ENCODE data around the gene PLXNB3.
"Not testable (repeated sequence)": the region's sequence is repeated elsewhere in the genome, so short reads cannot be mapped to it uniquely, and the experiment has no call there.

PLXNB3 gene

DNA sequence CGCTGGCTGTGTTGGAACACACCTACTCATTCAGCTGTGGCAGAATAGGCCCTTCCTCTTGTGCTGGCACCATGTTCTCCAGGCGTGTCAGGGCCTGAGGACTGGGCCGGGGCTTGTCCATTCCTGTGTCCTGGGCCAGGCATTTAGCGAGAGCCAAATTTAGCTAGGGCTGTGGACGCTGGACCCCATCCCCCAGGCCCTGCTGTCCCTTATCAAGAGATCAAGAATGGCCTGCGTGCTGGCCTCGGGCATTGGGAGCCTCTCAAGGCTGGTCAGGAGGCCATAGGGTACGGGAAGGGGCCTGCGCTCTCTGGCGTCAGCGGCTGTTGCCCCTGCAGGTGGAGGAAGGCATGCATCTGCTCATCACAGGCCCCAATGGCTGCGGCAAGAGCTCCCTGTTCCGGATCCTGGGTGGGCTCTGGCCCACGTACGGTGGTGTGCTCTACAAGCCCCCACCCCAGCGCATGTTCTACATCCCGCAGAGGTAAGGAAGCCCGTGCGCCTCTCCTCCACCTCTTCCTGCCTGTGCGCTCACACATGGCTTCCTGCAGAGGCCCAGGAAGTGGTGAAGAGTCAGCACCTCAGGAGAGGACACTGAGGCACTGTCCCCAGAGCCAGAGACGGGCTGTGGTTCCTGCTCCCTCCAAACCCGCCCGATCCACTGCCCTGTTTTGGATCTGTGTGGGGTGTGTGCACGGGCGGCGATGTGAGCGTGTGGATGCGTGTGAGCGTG is 24.1 kb upstream of the PLXNB3 start:
- H3K4me3 ChIP-seq (ENCODE audit: low read depth, low read length): no peak overlapping the region
- TF ChIP-seq, protein P1, sequence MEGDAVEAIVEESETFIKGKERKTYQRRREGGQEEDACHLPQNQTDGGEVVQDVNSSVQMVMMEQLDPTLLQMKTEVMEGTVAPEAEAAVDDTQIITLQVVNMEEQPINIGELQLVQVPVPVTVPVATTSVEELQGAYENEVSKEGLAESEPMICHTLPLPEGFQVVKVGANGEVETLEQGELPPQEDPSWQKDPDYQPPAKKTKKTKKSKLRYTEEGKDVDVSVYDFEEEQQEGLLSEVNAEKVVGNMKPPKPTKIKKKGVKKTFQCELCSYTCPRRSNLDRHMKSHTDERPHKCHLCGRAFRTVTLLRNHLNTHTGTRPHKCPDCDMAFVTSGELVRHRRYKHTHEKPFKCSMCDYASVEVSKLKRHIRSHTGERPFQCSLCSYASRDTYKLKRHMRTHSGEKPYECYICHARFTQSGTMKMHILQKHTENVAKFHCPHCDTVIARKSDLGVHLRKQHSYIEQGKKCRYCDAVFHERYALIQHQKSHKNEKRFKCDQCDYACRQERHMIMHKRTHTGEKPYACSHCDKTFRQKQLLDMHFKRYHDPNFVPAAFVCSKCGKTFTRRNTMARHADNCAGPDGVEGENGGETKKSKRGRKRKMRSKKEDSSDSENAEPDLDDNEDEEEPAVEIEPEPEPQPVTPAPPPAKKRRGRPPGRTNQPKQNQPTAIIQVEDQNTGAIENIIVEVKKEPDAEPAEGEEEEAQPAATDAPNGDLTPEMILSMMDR (IDR thresholded peaks at IDR 0.05; ENCODE audit: low read depth, low read length): no peak

DNA sequence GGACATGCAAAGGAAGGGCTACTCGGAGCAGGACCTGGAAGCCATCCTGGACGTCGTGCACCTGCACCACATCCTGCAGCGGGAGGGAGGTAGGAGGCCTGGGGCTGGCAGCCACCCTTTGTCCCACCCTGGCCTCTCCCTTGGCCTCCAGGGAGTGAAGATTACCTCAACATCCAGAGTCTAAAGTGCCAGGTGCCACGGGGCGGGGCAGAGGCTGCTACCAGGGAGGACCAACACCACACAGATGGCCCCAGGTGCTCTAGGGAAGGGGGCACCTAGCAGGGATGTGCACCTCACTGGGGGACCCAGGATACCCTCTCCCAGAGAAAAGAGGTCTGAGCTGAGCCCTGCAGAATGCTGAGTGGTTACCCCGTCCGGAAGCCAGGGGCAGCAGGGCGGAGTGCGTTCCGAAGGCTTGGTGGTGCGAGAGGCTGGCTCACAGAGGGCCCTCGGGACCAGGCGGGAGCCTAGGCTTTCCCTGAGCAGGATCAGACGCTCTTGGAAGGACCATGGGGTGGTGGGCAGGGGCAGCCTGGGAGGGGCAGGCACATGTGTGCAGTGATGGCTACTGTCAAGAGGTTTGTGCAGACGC is 23.3 kb upstream of the PLXNB3 start:
- H3K4me3 ChIP-seq (ENCODE audit: low read depth, low read length): no peak overlapping the region
- TF ChIP-seq, protein P1 (IDR thresholded peaks at IDR 0.05; ENCODE audit: low read depth, low read length): no peak

DNA sequence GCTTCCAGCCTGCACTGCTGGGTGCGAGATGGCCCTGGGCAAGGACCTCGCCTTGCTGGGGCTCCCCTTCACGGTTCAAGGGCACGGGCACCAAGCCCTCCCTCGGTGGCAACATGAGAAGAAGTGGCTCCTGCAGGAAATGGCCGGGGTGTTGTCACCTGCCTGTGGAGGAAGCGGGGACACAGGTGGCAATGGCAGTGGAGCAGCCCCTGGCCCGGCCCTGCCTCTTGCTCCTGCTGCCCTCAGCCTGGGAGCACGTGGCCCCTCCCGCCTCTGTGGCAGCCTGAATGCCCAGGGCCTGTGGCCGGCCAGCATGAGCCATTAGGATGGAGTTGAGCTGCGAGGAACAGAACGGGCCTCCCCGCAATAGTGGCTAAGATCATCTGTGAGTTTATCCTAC is 22.6 kb upstream of the PLXNB3 start:
- TF ChIP-seq, protein P1 (IDR thresholded peaks at IDR 0.05; ENCODE audit: low read depth, low read length): no peak
- H3K4me3 ChIP-seq (ENCODE audit: low read depth, low read length): no peak overlapping the region

DNA sequence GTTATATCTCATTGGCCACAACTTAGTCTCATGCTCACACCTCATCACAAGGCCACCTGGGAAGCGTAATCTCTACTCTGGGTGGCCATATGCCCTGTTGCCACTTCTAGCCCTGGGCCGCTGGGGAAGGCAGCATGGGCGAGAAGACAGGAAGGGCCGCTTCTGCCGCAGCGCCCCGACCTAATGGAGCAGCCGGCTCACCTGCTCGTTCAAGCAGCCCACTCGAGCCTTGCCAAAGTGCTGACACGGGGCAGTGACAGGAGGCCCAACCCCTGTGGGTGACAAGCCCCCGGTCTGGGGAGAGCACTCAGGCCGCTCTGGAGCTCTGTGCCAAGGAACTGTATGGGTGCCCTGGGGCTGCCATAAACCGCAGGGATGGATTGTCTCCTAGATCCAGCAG is 21.9 kb upstream of the PLXNB3 start:
- H3K4me3 ChIP-seq (ENCODE audit: low read depth, low read length): not testable (repeated sequence)

DNA sequence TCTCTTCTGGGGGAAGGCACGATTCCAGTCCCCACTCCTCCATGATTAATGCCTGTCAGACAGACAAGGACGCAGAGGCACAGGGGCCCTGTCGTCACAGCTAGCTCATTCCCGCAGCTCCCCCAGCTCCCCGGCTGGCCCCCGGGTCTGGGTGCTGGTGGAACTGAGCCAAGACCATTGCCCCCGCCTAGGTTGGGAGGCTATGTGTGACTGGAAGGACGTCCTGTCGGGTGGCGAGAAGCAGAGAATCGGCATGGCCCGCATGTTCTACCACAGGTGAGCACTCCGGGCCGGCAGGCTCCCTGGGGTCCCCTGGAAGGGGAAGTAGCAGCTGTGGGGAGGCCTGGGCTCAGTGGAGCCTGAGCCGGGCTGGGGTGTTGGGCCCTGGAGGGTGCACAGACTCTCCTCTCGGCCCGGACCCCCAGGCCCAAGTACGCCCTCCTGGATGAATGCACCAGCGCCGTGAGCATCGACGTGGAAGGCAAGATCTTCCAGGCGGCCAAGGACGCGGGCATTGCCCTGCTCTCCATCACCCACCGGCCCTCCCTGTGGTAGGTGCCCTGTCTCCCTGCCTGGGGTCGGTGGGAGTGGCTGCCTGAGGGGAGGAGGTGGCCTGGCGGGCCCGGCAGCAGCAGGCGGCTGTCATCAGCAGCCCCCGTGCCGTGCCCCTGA is 21.1 kb upstream of the PLXNB3 start:
- H3K4me3 ChIP-seq (ENCODE audit: low read depth, low read length): not testable (repeated sequence)

DNA sequence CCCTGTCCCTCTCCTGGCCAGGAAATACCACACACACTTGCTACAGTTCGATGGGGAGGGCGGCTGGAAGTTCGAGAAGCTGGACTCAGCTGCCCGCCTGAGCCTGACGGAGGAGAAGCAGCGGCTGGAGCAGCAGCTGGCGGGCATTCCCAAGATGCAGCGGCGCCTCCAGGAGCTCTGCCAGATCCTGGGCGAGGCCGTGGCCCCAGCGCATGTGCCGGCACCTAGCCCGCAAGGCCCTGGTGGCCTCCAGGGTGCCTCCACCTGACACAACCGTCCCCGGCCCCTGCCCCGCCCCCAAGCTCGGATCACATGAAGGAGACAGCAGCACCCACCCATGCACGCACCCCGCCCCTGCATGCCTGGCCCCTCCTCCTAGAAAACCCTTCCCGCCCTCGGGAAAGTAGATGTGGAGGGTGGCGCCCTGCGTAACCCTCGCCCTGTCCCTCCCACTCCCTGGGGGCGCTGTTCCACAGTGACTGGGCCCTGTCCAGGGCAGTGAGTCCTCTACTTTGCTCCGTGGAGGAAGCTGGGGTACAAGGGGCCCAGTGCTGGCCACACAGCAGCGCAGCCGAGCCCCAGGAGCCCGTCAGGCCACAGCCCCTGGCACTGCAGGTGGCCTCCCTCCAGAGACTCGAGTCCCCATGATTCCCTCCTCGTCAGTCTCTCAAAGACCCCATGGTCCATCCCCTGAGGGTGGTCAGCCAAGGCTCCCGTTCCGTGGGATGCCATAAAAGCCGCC is 20.4 kb upstream of the PLXNB3 start:
- not testable (repeated sequence) for H3K4me3 ChIP-seq (ENCODE audit: low read depth, low read length)

DNA sequence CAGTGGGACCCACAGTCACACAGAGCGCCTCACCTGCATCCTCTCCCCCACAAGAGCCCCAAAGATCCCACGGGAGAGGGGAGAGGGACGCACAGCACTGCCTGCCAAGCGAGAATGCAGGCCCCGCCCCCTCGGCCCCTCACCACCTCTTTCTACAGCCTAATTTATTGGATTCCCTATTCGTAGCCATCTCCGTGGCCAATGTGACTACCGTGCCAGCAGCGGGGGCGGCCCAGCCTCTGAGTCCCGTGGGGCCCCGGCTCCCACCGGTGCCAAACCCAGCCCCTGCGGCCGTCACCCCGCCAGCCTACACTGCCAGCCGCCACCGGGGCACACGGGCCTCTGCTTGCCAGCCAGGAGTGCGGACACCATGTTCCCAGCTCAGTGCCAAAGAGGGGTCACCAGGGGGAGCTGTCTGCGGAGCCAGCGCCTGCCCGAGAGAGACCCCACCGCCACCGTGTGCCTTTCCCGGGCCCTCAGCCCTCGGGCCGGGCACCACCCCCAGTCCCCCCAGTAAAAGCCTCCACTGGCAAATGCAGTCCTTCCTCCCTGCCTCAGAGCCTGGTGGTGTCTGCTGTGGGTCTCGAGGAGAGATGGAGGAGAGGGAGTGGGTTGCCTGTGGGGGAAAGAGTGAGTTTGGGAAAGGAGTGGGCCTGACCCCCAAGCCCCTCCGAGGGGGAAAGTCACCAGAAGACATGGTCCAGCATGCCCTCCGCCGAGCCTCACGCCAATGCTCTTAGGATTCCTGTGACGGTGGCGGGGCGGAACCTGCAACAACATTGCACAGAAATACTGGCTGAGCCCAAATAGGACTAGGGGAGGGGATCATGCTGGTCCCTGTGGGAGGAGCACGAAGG is 19.6 kb upstream of the PLXNB3 start:
- no peak overlapping the region for H3K4me3 ChIP-seq (ENCODE audit: low read depth, low read length)
- TF ChIP-seq, protein P1 (IDR thresholded peaks at IDR 0.05; ENCODE audit: low read depth, low read length): 0 out of 2 replicates have a peak, but pooled peaks have one; percentile 5

DNA sequence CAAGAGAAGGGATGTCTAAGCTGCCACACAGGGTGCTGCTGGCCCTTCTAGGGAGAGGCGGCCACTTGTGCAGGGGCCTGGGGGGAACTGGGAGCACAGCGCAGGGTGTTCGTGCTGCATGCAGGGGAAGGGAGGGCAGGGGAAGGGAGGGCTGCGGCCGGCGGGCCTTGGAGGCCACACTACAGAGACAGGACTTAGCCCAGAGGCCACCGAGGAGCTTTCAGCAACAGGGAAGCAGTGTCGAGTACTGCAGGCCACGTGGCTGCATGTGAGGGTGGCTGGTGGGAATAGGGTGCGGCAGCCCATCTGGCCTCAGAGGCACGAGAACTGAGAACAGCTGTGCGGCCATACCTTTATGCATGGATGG is 19.0 kb upstream of the PLXNB3 start:
- not testable (repeated sequence) for H3K4me3 ChIP-seq (ENCODE audit: low read depth, low read length)

DNA sequence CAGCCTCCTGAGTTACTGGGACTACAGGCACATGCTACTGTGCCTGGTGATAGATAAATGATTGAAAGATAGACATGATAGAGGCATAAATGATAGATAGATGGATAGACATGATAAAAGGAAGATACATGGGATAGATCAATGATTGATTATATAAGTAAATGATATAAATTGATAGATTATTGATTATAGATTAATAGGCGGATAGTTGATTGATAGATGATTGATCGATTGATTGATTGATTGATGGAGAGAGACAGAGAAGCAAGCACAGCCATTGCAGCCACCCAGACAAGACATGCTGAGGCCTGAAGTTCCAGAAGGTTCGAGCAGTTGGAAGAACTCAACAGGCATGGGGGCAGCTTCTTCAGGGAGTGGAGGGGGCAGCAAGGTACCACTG is 17.7 kb upstream of the PLXNB3 start:
- H3K4me3 ChIP-seq (ENCODE audit: low read depth, low read length): no peak overlapping the region
- TF ChIP-seq, protein P1 (IDR thresholded peaks at IDR 0.05; ENCODE audit: low read depth, low read length): no peak

DNA sequence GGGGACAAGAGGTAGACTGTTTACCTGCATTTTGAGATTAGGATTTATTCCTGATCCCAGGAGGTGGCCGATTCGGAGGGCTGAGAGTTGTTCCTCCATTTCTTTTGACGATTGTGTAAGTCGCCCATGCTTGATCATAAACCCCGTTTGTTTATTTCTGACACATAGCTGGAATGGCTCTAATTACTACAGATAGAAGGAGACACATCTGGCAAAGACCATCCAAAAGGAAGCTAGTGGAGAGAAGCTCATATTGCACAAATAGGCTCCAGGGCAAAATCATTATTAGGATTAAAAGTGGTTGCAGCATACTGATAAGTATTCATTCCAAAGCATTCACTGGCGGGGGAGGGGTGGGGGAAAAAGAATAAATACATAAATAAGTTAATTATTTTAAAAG is 17.1 kb upstream of the PLXNB3 start:
- not testable (repeated sequence) for H3K4me3 ChIP-seq (ENCODE audit: low read depth, low read length)

DNA sequence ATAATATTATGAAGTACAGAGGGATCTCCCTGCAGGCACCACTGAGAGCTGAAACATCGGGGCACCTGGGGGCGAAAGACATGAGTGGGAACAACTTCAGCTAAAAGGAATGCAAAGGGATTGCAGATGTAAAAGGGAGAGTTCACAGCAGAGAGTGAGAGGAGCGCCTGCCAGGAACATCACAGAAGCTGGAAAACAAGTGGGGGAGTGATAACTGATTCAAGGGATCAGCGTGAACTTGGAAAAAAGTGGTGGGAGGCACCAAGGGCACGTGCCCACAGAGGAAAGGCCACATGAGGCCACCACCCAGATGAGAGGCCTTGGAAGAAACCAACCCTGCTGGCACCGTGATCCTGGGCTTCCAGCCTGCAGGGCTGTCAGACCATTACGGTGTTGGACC is 15.0 kb upstream of the PLXNB3 start:
- H3K4me3 ChIP-seq (ENCODE audit: low read depth, low read length): not testable (repeated sequence)
